ENCODE data around the gene GLCCI1.
"Not testable (repeated sequence)": the region's sequence is repeated elsewhere in the genome, so short reads cannot be mapped to it uniquely, and the experiment has no call there.

Gene GLCCI1

DNA sequence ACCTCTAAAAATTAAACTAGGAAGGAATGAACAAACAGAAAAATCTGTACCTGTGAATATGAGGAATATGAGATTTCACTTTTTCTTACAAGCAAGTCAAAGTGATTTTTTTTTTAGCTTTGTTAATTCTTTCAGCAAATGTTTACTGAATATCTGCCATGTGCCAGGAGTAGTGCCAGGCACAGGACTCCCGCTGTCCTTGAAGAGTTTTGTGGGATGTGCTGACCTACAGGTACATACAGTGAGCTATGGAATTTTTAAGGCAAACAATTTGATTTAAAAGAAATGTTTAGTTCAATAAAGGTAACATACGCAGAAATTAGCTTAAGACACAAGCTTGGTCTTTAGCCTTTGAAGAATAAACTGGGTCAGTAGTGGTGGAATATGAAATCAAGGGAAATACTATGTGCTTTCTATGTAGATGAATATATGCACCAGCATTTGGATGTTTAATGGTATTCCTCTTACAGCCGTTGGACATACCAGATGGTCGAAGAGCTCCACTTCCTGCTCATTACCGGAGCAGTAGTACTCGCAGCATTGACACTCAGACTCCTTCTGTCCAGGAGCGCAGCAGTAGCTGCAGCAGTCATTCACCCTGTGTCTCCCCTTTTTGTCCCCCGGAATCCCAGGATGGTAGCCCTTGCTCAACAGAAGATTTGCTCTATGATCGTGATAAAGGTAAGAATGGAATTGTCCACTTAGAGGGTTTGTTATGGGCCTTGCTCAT lies 102.0 kb downstream of the GLCCI1 start:
- DNase-seq (ENCODE audit: low read depth in 1 of 2, low spot score in 1 of 2): no peak
- no peak for TF ChIP-seq JUND (IDR thresholded peaks at IDR 0.05; ENCODE audit: low read depth)
- in situ Hi-C loops (cut with HindIII; ENCODE audit: low pct_unique_long_range_greater_than_20kb, low sequenced_read_pairs): no loop called here

DNA sequence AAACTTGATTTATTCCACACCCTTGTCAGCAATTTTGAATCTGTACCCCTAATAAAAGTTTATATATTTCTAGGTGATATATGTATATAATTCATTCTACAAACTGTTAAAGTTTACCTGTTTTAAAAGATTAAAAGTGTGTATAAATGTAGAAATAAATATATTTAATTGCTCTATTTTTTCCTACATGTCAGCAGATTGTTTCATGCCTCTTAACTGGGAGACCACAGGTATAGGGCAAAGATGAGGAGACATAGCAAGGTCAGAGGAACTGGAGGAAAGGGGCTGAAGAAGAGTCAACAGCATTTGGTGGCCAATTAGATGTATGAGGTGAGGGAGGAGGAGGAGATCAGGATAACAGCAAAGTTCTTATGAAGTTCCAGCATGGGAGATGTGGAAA lies 109.8 kb downstream of the GLCCI1 start:
- TF ChIP-seq JUND (IDR thresholded peaks at IDR 0.05; ENCODE audit: low read depth): no peak
- in situ Hi-C loops (cut with HindIII; ENCODE audit: low pct_unique_long_range_greater_than_20kb, low sequenced_read_pairs): no loop called here
- DNase-seq (ENCODE audit: low read depth in 1 of 2, low spot score in 1 of 2): no peak

DNA sequence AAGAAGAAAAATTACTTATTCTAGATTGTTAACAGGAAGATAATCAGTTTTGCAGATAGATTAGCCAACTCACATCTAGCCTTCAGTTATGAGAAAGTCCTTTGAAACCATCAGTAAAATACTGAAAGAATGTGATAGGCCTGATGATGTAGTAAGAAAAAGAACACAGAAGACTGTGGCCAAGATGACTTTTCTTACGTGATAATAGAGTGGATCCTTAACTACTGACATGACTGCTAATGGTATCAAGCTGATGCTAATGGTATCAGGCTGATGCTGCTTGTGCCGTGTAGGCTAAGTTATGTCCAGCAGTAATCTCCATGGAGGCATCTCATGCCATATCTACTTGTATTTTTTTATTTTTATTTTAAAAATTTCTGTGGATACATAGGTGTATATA lies 114.2 kb downstream of the GLCCI1 start:
- in situ Hi-C loops (cut with HindIII; ENCODE audit: low pct_unique_long_range_greater_than_20kb, low sequenced_read_pairs): no loop called here
- TF ChIP-seq JUND (IDR thresholded peaks at IDR 0.05; ENCODE audit: low read depth): no peak
- DNase-seq (ENCODE audit: low read depth in 1 of 2, low spot score in 1 of 2): no peak

DNA sequence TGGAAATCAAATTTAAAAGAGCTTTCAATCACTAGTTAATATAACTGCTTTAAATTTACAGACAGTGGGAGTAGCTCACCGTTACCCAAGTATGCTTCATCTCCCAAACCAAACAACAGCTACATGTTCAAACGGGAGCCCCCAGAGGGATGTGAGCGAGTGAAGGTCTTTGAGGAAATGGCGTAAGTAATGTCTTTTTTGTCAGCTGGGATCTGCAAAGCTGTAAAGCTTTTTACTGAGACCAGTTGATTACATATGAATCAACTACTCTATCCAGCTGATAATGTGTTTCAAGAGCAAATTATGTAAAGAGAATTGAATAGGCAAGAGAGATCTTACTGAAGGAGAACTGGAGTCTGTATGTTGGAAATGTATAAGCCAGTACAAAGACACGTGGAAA lies 116.2 kb downstream of the GLCCI1 start:
- no peak for TF ChIP-seq JUND (IDR thresholded peaks at IDR 0.05; ENCODE audit: low read depth)
- in situ Hi-C loops (cut with HindIII; ENCODE audit: low pct_unique_long_range_greater_than_20kb, low sequenced_read_pairs): no loop called here
- DNase-seq (ENCODE audit: low read depth in 1 of 2, low spot score in 1 of 2): no peak

DNA sequence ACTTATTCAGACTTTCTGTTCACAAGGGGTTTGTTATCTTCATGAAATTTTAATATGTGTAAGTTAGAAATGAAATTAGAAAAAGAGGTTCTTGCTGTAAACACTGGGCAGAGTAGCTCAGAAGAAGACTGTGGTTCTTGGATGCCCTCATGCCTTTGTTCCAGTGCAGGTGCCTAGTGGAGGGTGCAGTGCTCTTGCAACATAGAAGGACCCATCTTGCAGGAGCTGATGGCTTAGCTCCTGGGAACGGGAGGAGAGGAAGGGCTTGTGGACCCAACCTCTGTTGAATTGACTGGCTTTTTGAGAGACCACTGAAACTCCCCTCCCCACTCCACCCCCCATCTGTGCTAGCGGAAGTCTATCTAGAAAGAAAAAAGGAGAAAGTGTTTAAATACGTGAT lies 116.8 kb downstream of the GLCCI1 start:
- in situ Hi-C loops (cut with HindIII; ENCODE audit: low pct_unique_long_range_greater_than_20kb, low sequenced_read_pairs): no loop called here
- no peak for TF ChIP-seq JUND (IDR thresholded peaks at IDR 0.05; ENCODE audit: low read depth)
- no peak for DNase-seq (ENCODE audit: low read depth in 1 of 2, low spot score in 1 of 2)

DNA sequence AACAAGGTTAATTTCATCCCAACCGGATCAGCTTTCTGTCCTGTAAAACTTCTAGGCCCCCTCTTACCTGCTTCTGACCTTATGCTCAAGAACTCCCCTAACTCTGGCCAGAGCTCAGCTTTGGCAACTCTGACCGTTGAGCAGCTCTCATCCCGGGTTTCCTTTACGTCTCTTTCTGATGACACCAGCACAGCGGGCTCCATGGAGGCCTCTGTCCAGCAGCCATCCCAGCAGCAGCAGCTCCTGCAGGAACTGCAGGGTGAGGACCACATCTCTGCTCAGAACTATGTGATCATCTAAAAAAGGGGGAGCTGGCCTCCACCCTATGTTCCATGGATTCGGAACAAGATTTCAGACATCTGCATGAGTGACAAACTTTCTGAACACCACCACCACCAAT lies 117.6 kb downstream of the GLCCI1 start:
- TF ChIP-seq JUND (IDR thresholded peaks at IDR 0.05; ENCODE audit: low read depth): no peak
- in situ Hi-C loops (cut with HindIII; ENCODE audit: low pct_unique_long_range_greater_than_20kb, low sequenced_read_pairs): no loop called here
- DNase-seq (ENCODE audit: low read depth in 1 of 2, low spot score in 1 of 2): no peak

DNA sequence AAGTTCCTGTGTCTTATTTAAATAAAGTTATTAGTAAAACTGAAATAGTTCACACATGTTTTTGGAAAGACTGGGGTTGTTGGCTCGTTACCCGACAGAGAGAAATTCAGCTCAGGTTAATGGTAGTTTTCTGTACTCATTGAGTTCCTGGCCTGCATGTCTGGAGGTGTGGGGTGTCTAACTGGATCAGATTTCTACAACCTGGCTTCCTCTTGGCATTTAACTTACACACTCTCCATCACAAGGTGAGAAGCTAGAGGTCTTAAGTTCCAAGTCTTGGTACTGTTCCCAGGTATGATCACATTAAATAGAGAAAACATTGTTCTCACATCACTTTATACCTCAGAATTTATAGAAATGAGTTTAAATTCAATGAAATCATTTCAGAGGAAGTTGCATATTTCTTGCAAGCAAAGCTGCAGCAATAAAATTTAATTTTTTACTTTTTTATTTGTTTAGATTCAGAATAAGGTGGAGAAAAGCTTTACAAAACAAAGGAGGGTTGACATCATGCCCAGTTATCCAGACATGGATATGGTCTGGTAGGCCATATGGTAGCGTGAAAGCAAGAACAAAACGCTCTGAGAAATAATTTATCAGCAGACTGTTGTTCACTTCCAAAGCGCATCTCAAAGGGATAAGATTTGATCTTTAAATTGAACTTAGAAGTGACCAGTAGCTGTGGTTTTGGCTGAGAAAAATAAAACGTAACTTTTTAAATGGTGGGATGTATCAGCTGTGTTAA lies 120.6 kb downstream of the GLCCI1 start:
- no peak for DNase-seq (ENCODE audit: low read depth in 1 of 2, low spot score in 1 of 2)
- TF ChIP-seq JUND (IDR thresholded peaks at IDR 0.05; ENCODE audit: low read depth): no peak
- in situ Hi-C loops (cut with HindIII; ENCODE audit: low pct_unique_long_range_greater_than_20kb, low sequenced_read_pairs): no loop called here

DNA sequence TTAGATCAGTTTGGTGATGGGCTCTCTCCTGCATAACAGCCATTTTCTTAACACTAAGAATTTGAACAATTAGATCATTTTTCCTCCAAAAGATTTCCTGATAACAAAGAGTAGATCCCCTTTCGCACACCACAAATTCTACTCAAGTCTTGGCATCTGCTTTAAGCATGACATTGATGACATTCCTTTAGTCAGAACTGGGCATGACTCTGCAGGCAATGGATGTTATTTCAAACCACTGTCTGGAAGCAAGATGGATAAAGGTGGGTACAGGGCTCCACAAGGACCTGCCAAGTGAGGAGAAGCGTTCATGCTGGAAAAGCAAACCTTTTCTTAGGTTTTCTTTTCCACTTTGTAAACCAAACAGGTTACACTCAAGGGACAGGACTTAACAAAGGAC lies 123.5 kb downstream of the GLCCI1 start:
- TF ChIP-seq JUND (IDR thresholded peaks at IDR 0.05; ENCODE audit: low read depth): no peak
- in situ Hi-C loops (cut with HindIII; ENCODE audit: low pct_unique_long_range_greater_than_20kb, low sequenced_read_pairs): no loop called here

DNA sequence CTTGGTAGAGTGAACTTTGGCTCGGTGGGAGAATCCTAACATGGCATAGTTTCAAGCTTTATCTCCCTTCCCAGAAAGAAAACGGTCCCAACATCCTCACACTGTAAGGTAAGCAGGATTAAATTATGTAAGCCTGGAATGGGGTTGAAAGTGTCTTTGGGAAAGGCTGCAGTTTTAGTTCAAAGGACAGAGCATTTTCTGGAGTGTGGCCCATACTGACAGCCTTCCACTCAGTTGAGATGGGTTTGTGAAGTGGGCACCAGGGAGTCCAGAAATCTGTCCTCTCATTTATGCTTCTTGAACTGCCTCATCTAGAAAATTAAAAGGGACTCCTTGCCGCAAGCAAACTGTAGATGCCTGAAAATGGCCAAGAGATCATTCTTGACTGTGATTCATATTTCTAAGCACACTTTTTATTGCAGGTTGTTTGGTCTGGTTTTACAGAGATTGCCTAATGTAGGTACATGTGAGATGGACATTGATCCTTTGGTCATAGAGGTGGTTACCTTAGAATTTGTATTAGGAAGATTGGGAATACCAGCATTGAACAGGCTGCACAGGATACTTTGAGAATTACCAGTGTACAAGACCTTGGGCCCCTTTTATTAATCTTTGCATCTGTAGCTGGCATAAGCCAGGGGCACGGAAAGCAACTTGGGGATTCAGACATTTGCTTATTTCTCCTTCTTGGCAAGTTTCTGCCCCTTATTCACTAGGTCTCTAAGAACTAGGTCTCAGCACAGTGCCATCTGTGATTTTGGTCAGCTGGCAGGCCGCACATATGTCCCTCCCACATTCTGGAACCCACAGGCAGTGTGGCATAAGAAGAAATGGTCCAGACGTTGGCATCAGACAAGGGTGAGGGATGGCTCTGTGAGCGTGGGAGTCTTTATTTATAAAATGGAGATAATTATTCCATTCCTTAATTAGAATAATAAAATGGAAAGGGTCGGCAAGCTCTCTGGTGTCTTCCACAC lies 125.9 kb downstream of the GLCCI1 start:
- TF ChIP-seq JUND (IDR thresholded peaks at IDR 0.05; ENCODE audit: low read depth): no peak
- in situ Hi-C loops (cut with HindIII; ENCODE audit: low pct_unique_long_range_greater_than_20kb, low sequenced_read_pairs): no loop called here
- DNase-seq (ENCODE audit: low read depth in 1 of 2, low spot score in 1 of 2): no peak

More for the DNA sequence above, 123.5 kb downstream of the GLCCI1 start:
- no peak for DNase-seq (ENCODE audit: low read depth in 1 of 2, low spot score in 1 of 2)

DNA sequence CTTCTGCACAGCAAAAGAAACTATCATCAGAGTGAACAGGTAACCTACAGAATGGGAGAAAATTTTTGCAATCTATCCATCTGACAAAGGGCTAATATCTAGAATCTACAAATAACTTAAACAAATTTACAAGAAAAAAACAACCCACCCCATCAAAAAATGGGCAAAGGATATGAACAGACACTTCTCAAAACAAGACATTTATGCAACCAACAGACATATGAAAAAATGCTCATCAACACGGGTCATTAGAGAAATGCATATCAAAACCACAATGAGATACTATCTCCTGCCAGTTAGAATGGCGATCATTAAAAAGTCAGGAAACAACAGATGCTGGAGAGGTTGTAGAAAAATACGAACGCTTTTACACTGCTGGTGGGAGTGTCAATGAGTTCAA lies 132.7 kb downstream of the GLCCI1 start:
- DNase-seq (ENCODE audit: low read depth in 1 of 2, low spot score in 1 of 2); in situ Hi-C loops (cut with HindIII; ENCODE audit: low pct_unique_long_range_greater_than_20kb, low sequenced_read_pairs): not testable (repeated sequence)

DNA sequence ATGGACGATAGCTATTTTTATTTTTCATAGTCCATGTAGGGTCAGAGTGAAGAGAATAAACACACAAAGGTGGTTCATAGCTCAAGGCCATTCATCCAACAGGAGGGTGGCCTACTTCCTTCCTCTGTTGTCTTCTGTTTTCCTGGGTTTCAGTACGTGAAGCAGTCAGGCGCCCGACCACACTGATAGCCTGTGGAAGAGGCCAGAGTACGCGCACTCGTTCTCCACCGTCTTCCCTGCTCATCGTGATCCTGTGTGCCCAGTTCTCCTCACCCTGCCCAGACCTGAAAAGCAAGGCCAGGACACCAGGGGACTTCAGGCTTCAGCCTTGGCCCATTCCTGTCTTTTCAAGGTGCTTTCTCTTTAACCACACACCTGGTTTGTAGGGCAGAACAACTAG lies 134.7 kb downstream of the GLCCI1 start:
- TF ChIP-seq JUND (IDR thresholded peaks at IDR 0.05; ENCODE audit: low read depth): no peak
- in situ Hi-C loops (cut with HindIII; ENCODE audit: low pct_unique_long_range_greater_than_20kb, low sequenced_read_pairs): no loop called here
- no peak for DNase-seq (ENCODE audit: low read depth in 1 of 2, low spot score in 1 of 2)

DNA sequence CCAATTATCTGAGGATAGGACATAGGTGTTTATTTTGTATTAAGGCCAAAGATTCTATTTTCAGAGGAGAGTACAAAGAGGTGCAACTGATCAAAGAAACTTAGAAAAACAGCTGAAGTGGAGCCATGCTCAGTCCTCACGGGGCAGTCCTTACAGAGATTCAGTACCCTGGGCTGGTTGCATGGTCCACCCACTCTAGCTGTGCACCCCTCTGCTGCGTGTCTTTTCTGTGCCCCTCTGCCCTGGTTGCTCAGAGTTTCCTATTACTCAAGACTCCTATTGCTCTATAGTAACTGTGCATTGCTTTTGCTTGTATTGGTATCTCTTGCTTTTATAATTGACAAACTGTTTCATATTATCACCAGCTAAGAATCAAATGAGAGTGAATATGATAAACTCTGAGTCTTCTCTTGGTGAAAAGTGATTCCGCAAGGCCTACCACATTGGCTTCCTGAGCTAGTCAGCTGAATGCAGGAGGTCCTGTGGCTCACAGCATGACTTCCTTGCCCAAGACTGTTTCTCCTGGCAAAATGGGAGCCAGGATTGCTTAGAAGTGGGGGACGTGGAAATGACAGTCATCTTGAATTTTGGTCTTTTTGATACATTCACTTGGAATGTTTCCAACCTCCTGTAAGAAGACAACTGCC lies 137.0 kb downstream of the GLCCI1 start:
- no peak for TF ChIP-seq JUND (IDR thresholded peaks at IDR 0.05; ENCODE audit: low read depth)
- in situ Hi-C loops (cut with HindIII; ENCODE audit: low pct_unique_long_range_greater_than_20kb, low sequenced_read_pairs): no loop called here
- no peak for DNase-seq (ENCODE audit: low read depth in 1 of 2, low spot score in 1 of 2)
